HG03064 (cell line): ENCODE results near the gene PEX14.

Experiments
- ATAC-seq: cut with Tn5 transposase; IDR thresholded peaks from one replicate; pipeline ENCODE4 v1.9.1; 2021; ENCODE audit warnings: low read depth; ENCODE audit not compliant: unreplicated experiment

Gene PEX14

DNA sequence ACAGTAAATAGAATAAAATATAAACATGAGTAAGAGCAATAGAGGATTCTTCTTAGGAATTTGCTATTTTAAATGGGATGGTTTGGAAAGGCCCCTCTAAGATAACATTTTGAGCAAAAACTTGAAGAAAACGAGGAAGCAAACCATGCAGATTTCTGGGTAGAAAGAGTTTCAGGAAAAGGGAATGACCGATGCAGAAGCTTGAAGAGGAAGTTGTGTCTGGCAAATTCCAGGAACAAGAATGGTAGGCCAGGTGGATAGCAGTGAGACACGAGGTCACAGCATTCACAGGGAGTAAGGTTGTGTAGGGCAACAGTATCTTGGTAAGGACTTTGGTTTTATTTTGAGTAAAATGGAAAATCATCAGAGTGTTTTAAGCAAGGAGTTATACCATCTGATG lies 108.9 kb downstream of the PEX14 start:
- no peak for ATAC-seq

DNA sequence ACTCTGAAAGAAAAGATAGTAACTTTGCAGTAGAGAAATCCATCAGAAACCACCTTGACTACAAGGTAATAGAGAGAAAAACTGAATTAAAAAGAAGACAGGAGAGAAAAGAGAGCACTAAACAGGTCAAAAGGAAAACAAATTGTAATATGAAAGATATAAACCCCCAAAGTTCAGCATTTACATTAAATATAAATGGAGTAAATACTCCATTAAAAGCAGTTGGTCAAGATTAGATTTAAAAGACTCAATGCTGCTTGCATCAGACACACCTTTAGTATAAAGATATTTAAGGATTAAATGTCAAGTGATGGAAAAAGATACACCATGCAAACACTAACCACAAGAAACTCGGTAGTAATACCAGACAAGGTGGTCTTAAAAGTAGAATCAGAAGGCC lies 110.5 kb downstream of the PEX14 start:
- no peak for ATAC-seq

- ATAC-seq = no peak
Measured at GRCh38 chr1:10586125-10586524, 111.4 kb downstream of the PEX14 start.

DNA sequence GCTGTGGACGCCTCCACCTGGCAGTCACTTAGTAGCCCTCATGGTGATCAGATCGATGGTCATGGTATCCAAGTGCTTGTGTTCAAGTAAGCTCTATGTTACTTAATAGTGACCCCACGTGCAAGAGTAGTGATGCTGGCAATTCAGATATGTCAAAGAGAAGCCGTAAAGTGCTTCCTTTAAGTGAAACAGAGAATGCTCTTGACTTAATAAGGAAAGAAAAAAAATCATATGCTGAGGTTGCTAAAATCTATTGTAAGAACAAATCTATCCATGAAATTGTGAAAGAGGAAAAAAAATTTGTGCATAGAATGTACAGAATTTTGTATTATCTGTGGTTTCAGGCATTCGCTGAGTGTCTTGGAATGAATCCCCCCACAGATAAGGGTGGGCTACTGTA lies 113.9 kb downstream of the PEX14 start:
- no peak for ATAC-seq

DNA sequence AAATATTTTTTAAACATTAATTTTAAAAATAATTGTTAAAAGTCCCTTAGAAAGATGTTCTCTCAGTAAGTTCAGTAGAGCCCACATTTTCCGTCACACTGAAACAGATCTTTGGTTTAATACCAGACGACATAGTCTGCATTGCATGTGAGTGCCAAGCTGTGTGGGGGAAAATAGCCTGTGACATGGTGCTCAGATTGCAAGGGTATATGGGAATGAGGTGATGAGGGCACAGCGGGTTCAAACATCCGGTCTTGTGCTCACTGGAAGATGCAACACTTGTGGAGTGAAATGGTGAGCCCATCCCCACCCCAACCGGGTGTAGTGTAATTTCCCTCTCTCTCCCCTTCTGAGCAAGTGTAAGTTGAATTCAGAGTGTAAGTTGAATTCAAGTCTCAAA lies 114.3 kb downstream of the PEX14 start:
- no peak for ATAC-seq

DNA sequence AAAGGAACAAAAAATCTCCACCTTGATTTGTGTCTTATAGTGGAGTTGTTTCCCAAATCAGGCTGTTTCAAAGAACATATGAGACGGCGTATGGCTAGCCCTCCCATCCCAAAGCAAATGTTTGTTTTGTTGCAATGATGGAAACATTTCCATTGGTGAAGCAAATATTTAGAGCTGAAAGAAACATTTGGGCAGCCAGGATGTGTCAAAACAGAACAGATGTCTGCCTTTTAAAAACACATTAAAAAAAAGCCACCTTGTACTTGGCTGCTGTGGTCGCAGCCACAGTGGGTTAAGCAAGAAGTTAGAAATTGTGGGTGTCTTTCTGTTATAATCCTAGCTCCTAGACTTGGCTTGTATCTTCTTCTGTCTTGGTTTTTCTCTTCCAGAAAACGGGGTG lies 116.3 kb downstream of the PEX14 start:
- ATAC-seq = no peak

- no peak for ATAC-seq
Measured at GRCh38 chr1:10592373-10592772, 117.6 kb downstream of the PEX14 start.

GRCh38 chr1:10593750-10594149 lies 119.0 kb downstream of the PEX14 start:
- no peak for ATAC-seq

GRCh38 chr1:10594595-10595223 lies 120.0 kb downstream of the PEX14 start:
- no peak for ATAC-seq

- no peak for ATAC-seq
Measured at GRCh38 chr1:10596780-10597179, 122.0 kb downstream of the PEX14 start.

DNA sequence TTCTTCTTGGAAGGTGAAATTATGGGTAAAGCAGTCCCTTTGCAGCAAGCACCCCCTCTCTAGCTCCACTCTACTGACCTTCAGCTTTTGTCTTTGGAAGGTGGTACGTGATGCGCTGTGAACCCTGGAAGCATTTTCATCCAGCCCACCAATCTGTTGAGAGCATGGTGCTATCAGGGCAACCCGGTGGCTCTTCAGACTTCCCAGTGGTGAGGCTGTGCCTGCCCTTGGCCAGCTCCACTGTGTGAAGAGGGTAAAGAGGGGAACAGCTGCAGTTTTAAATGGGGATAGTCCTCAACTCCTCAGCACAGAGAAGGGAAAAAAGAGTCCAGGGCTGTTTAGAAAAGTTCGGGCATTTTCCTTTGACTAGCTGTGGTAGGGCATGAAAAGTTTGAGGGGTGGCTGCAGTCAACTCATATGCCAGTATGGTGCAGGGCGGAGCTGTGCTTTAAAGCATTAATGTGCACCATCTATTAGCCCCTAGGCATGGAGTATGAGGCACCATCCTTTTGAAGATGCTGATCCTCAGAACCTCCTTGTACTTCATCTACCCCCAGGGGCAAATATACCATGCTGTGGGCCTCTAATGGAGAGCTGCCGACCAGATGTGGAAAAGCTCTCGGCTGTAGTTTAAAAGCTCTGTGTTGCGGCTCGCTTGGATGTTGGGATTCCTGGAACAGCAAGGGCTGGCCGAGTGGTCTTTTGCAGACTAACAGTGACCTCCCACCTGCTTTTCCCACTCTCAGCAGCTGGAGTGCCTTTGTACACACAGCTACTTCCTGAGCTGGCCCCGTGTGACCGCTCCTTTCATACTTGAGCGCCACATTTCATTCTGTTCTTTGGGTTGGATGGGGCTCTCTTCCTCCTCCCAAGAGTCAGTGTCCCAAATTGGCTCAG lies 123.0 kb downstream of the PEX14 start:
- ATAC-seq = no peak

GRCh38 chr1:10598389-10598702 lies 123.6 kb downstream of the PEX14 start:
- ATAC-seq = no peak

- ATAC-seq = no peak
Measured at GRCh38 chr1:10599194-10599861, 124.6 kb downstream of the PEX14 start.

- ATAC-seq = no peak
Measured at GRCh38 chr1:10601342-10602070, 126.8 kb downstream of the PEX14 start.

GRCh38 chr1:10602936-10603335 lies 128.2 kb downstream of the PEX14 start:
- ATAC-seq = no peak

DNA sequence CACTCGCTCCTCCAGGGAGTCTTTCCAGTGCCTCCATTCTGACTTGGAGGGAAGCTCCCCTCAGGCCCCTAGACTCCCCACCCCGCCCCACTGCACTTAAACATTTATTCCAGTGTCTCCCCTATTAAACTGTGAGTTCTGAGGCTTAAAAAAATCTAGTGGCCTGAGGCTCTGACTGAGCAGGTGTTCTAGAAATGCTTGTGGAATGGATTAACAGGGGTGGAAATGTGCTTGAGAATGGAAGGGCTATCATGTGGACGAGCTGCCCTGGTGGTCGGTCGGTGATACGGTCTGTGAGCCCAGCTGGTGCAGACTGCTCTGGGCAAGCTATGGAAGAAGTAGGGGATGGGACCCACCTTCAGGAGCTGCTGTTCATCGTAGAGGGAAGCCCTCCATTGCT lies 130.2 kb downstream of the PEX14 start:
- no peak for ATAC-seq

DNA sequence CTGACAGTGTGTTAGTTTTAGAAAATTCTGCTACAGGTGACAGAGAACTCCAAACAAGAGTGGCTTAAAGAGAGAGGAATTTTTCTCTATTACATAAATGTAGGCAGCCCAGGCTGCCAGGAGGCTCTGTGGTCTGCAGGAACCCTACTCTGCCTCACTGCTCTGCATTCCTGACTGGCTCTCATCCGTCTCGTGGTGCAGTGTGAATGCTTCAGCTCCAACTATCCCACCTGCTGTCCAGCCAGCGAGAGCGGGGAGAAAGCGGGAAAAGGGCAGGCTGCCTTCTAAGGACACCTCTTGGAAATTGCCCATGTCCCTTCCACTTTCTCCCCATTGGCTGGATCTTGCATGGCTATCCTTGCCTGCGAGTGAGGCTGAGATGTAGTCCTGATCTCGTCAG lies 131.3 kb downstream of the PEX14 start:
- no peak for ATAC-seq

- ATAC-seq = no peak
Measured at GRCh38 chr1:10607228-10607627, 132.5 kb downstream of the PEX14 start.

- no peak for ATAC-seq
Measured at GRCh38 chr1:10608690-10609089, 133.9 kb downstream of the PEX14 start.

DNA sequence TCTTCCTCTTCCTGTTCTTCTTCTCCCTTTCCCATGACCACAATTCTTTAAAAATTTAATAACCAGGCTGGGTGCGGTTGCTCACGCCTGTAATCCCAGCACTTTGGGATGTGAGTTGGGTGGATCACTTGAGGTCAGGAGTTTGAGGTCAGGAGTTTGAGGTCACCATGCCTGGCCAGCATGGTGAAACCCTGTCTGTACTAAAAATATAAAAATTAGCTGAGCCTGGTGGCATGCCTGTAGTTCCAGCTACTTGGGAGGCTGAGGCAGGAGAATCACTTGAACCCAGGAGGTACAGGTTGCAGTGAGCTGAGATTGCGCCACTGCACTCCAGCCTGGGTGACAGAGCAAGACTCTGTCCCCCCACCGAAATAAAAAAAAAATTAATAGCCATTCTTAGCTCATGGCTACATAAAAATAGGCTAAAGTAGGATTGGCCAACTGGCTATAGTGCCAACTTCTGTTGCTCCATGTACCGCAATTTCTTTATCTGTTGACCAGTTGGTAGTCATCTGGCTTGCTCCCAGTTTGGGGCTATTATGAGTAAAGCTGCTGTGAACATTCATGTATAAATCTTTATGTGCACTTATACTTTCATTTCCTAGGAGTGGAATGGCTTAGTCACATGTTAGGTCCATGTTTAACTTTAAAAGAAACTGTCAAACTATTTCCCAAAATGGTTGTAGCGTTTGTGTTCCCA lies 136.3 kb downstream of the PEX14 start:
- no peak for ATAC-seq
